ENCODE measurements around the gene TUBB4B.

GRCh38 chr9:137252555-137253506 lies 11.7 kb downstream of the TUBB4B start:
- TF ChIP-seq CTCF (IDR thresholded peaks at IDR 0.05) = no peak
- no peak for TF ChIP-seq POLR2A (IDR thresholded peaks at IDR 0.05; ENCODE audit: low read length)
- no peak for TF ChIP-seq CHD2 (IDR thresholded peaks at IDR 0.05; ENCODE audit: low read length, partially characterized antibody)
- no peak for TF ChIP-seq BHLHE40 (IDR thresholded peaks at IDR 0.05; ENCODE audit: low read depth, low read length)
- no peak for TF ChIP-seq PHF8 (IDR thresholded peaks at IDR 0.05; ENCODE audit: borderline replicate concordance, low read depth)
- no peak for TF ChIP-seq USF2 (IDR thresholded peaks at IDR 0.05)
- no peak for TF ChIP-seq REST (IDR thresholded peaks at IDR 0.05)
- no peak for TF ChIP-seq SMC3 (IDR thresholded peaks at IDR 0.05)
- TF ChIP-seq FOXS1 (CRISPR knock-in tag; IDR thresholded peaks at IDR 0.05) = no peak
- TF ChIP-seq RNF2 (IDR thresholded peaks at IDR 0.05; ENCODE audit: borderline replicate concordance, low read depth) = no peak
- no peak for TF ChIP-seq KDM1A (IDR thresholded peaks at IDR 0.05; ENCODE audit: low read depth)

All from A549 (cell line).